Myocyte (in vitro differentiated cells): ENCODE measurements around the gene CERS6. TPM values are rescaled to one million over a fixed set of nuclear protein-coding genes. Genes with fewer than 3 reads are reported as not detected.

Experiments used
- DNase-seq: peaks from one replicate; pipeline ENCODE4 v3.0.0-alpha.2; 2012; ENCODE audit warnings: low read depth
- microRNA-seq: library from miRNA; unstranded; fragments of <30 nt; microRNA quantifications from one replicate; pipeline ENCODE4, GENCODE V29; 2016
- total RNA-seq: library from RNA; depleted of rRNA; stranded (reverse); fragments of >200 nt; gene quantifications from 2 replicates; pipeline ENCODE4 v1.2.3, GENCODE V29; 2014

The CERS6 gene
- total RNA-seq, 1 donor from 2014 or later = 53.4 TPM

DNA sequence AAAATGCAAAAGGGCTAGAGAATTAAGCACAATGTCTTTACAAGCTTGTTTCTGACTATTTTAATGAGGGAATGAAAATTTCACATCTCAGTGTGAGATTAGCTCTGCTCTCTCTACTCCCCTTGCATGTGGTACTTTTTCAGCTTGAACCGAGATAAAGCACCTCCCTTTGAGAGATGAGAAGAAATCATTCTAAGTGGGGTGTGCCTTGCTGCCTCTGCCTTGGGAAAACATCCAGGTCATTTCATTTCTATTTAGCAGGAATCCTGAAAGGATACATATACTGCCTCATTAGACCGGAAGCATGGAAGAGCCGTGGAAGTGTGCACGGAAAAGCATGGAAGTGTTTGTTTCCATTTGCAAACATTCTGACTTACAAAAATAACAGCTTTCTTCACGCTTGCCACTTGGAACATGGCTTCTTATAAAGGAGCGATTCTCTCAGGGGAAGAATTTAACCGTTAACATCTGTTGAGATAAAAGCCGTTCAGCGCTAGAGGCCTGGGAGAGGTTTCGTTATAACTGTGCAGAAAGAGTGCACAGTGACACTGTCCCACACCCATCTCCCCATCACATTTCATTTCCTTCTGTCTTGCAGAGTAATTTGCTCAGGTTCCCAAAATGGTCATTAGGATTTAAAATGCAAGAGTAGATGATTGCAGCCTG, 363.1 kb downstream of the CERS6 start:
- DNase-seq = no peak

DNA sequence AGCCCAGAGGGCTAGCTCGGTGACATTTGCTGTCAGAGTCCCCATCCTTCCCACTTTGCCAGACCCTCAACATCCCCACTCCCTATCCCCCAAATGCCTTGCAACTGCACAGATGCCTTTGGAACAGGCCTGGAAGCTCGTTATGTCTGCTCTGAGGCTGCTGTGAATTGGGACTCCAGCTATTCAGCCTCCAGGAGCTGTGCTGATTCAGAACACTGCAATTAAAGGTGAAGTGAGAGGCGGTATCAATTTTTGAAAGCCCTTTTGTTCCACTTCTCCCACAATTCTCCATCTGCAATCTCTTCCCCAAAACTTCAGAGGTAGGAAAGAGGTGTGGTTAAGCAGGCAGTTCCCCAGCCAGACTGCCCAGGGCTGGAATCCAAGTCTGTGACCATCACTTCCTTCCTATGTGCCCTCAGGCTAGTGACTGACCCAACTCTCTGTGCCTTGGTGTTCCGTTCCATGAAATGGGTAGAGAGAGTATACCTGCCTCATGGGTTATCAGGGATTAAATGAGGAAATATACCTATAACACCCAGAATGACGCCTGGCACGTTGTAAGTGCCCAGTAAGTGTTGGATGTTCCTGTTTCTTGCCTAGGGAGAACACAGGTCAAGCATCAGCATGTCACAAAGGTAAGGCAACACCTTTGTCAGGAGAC, 363.9 kb downstream of the CERS6 start:
- DNase-seq = no peak

DNA sequence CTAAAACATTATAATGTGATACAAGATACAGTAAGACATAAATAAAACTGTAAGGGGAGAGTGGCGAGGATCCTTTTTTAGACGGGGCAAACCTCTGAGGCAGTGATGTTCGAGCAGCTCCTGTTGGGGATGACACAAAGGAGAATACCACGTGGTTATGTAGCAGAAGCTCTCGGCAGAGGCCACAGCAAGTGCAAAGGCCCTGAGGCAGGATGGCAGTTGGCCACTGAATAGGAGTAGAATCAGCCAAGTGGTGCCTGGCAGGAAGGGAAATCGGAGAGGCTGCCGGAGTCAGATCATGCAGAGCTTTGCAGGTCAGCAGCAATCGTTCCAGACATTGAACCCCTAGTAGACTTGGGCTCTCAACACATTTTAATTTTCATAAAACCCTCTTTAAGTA, 365.5 kb downstream of the CERS6 start:
- DNase-seq = no peak

DNA sequence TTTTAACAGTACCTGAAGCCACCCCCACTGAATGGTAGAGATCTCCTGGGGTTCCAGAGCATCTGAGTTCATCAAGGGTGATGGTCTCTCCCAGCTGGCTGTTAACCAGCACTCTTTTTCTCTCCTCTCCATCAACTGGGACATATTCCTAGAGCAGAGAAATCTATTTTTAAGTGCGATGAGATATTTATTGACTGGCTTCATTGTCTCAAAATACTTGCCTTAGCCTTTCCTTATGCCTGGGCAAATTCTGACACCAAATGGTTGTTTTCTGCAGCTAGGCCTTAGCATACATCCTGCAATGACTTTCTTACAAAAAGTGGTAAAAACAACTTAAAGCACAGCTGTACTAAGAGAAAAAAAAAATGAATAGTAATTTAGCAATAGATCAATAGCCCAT, 365.9 kb downstream of the CERS6 start:
- DNase-seq = no peak

Small RNA genes within 50 kb of the gene (microRNA-seq; reads per million reads assigned to microRNA genes)
- not detected for gene MIR4774

Other genes with a start within 250 kb of the CERS6 start
- gene STK39, start 208.7 kb upstream of the CERS6 start, total RNA-seq = 21.4 and 45.9 TPM in 2 replicates